ENCODE data around the gene ATP11C. TPM values are rescaled to one million over a fixed set of nuclear protein-coding genes. Genes with fewer than 3 reads are reported as not detected.

ATP11C gene
- total and polyA plus RNA-seq, 10 of the 15 experiments (the other 5 are each of a cell fraction or from before 2014, with no cell fraction given): 16.2 to 44.0 (median 24.8) TPM

- TF ChIP-seq NKRF (conservative IDR thresholded peaks at IDR 0.05) (no peak), RBBP5 (conservative IDR thresholded peaks at IDR 0.05) (no peak), SUZ12 (IDR thresholded peaks at IDR 0.05; ENCODE audit: unreplicated experiment) (no peak), CHD2 (IDR thresholded peaks at IDR 0.05; ENCODE audit: borderline replicate concordance, low read depth, low read length) (no peak), HDAC2 (IDR thresholded peaks at IDR 0.05) (no peak), TAF1 (IDR thresholded peaks at IDR 0.05; ENCODE audit: borderline replicate concordance, low read depth, low read length) (no peak), KDM1A (IDR thresholded peaks at IDR 0.05; ENCODE audit: borderline replicate concordance) (no peak), KLF5 (IDR thresholded peaks at IDR 0.05; ENCODE audit: partially characterized antibody) (no peak), CTCF (IDR thresholded peaks at IDR 0.05 in 2 of 3, conservative IDR thresholded peaks at IDR 0.05 in 1 of 3; ENCODE audit: control insufficient read depth in 2 of 3, extremely low read depth in 1 of 3, insufficient read depth in 1 of 3, low read depth in 3 of 3, low read length in 3 of 3) (no peak), FOXK2 (IDR thresholded peaks at IDR 0.05) (no peak), TCF7 (IDR thresholded peaks at IDR 0.05; ENCODE audit: borderline replicate concordance) (no peak), NR2C1 (IDR thresholded peaks at IDR 0.05) (no peak), ZBED1 (IDR thresholded peaks at IDR 0.05; ENCODE audit: borderline replicate concordance) (no peak), MLLT1 (IDR thresholded peaks at IDR 0.05) (no peak), POU2F2 (IDR thresholded peaks at IDR 0.05; ENCODE audit: borderline replicate concordance, low read depth, low read length) (no peak), MAX (IDR thresholded peaks at IDR 0.05; ENCODE audit: low read depth, low read length) (no peak), RUNX3 (IDR thresholded peaks at IDR 0.05; ENCODE audit: low read length) (peak; percentile 71), PKNOX1 (IDR thresholded peaks at IDR 0.05) (no peak)
These were observed 23.1 kb downstream of the ATP11C start (continued) for GRCh38 chrX:139909712-139910111.
